Heart left ventricle (tissue), 16 donors: ENCODE data around the gene HERC6. TPM values are rescaled to one million over a fixed set of nuclear protein-coding genes. Genes with fewer than 3 reads are reported as not detected.

ENCODE experiments used
- ATAC-seq, 4 donors: fragments of 200-7000 bp; cut with Tn5 transposase; one replicate each; pipeline ENCODE4 v1.9.1; 2020 to 2022; ENCODE audit warnings: moderate library complexity in 4 of 4, mild to moderate bottlenecking in 3 of 4, moderate number of reproducible peaks in 1 of 4
- DNase-seq, 5 donors: peaks; one replicate each; pipeline ENCODE4 v3.0.0-alpha.2; 2020
- H3K27ac ChIP-seq, 12 donors: fragments of 200-600 bp; sonication (generic) in 4 of 12; one replicate each; pipeline versions ENCODE4 v1.5.0 to v1.8.0; 2016 to 2022; ENCODE audit warnings: mild to moderate bottlenecking in 2 of 12
- H3K27me3 ChIP-seq, 9 donors: fragments of 200-600 bp; sonication (generic) in 2 of 9; one replicate each; pipeline versions ENCODE4 v1.5.1 to v1.8.0; 2016 to 2022; ENCODE audit warnings: mild to moderate bottlenecking in 3 of 9
- H3K36me3 ChIP-seq, 9 donors: fragments of 200-600 bp; sonication (generic) in 2 of 9; one replicate each; pipeline versions ENCODE4 v1.5.0 to v1.8.0; 2018 to 2022; ENCODE audit warnings: mild to moderate bottlenecking in 2 of 9
- H3K4me1 ChIP-seq, 12 donors: fragments of 200-600 bp; sonication (generic) in 4 of 12; one replicate each; pipeline versions ENCODE4 v1.5.0 to v1.8.0; 2016 to 2022; ENCODE audit warnings: mild to moderate bottlenecking in 3 of 12
- H3K4me3 ChIP-seq, 12 donors: fragments of 200-600 bp; sonication (generic) in 4 of 12; one replicate each; pipeline versions ENCODE4 v1.5.0 to v1.8.0; 2017 to 2022; ENCODE audit warnings: mild to moderate bottlenecking in 9 of 12, moderate library complexity in 4 of 12
- H3K9me3 ChIP-seq, 12 donors: fragments of 200-600 bp; sonication (generic) in 4 of 12; one replicate each; pipeline versions ENCODE4 v1.5.0 to v1.8.0; 2016 to 2022; ENCODE audit warnings: mild to moderate bottlenecking in 1 of 12
- CTCF ChIP-seq, 12 donors: fragments of 200-600 bp; sonication (generic) in 4 of 12; IDR thresholded peaks; one replicate each; pipeline versions ENCODE4 v1.5.0 to v1.8.0; 2018 to 2022; ENCODE audit warnings: antibody characterized with exemption in 12 of 12, mild to moderate bottlenecking in 5 of 12
- POLR2A ChIP-seq, 2 donors: fragments of 450-650 bp; IDR thresholded peaks; one replicate each; pipeline ENCODE4 v1.6.1; 2017; ENCODE audit warnings: antibody characterized with exemption in 2 of 2, mild to moderate bottlenecking in 2 of 2, moderate library complexity in 2 of 2
- WGBS, 4 donors: extraction: QIAGEN DNeasy Blood & Tissue Kit in 2 of 4; methylation state at CpG; one replicate each; pipeline versions ENCODE4 v1.1.5 to v1.1.7; 2013 to 2018; 5-methylcytosine and 5-hydroxymethylcytosine counted together
- intact Hi-C, 10 donors: fragments of 100-400 bp; cut with DNase I; formaldehyde crosslinking; loops; one replicate each; pipeline versions ENCODE4 v1.11.1 to v1.14.2; 2022
- long read RNA-seq, 3 donors: library from polyadenylated mRNA; unstranded; transcript quantifications; one replicate each; pipeline ENCODE4 v2.0.0, GENCODE V29; 2020 to 2021
- polyA plus RNA-seq, 2 donors: library from polyadenylated mRNA; stranded (reverse); fragments of 200-250 nt; gene quantifications; one replicate each; pipeline ENCODE4 v1.2.3, GENCODE V29; 2013
- total RNA-seq, 9 donors: library from RNA; depleted of rRNA in 2 of 9; stranded (reverse); fragments of >200 nt in 2 of 9; fragmentation: NEBNext Ultra II Directional in 3 of 9; extraction: Animal tissue kit (Norgen Biotek cat#: 25700) in 3 of 9; gene quantifications; one replicate each; pipeline versions ENCODE4 v1.1.0 to v1.2.4, GENCODE V29; 2016 to 2023
- donor health status: ischemic (EF 13 %, LVEDD 7.1; RV severe dilation, severe dysfunction).
- donor health status: healthy with polysubstance abuse.
- donor health status: DM: no; HTN: yes; CAD: no.
- donor health status: DM: no; HTN: no; CAD: no.
- donor health status: ischemic (EF 25% LVEDD 6.9; RV normal size, moderate dysfunction).
- donor health status: ischemic (EF 25% LVEDD 5.7; RV mildly dilated, moderate dysfunction).
- donor health status: healthy.
- donor health status: DM: yes; HTN: yes; CAD: no.
- donor health status: ischemic (EF 35%, LVEDD 5.7; RV mildly dilated, moderate dysfunction).
- donor health status: nonischemic (EF 11% LVEDD 7.7; RV severe dilation, severe dysfunction).
- donor health status: DM: yes; HTN: yes; CAD: no.
- donor health status: PGD.
- donor health status: ischemic (EF 29% LVEDD 5.4; RV normal size, mild dysfunction).
- donor health status: nonischemic (EF 23%, LVEDD 6.1; RV moderate dilation, normal function).

The HERC6 gene
- 10 to 100 TPM in 7 of 9 donors, 1 to 10 TPM in 2; 6.1 to 22.0 (median 15.6) TPM for total RNA-seq
- 1 to 10 TPM; 2.3 to 4.4 TPM for polyA plus RNA-seq
- long read RNA-seq, donor 1, transcript HERC6-201 (23 exons, 3,779 nt) = major isoform, 16 of 22 reads
- long read RNA-seq, donor 1, partial matches to known transcripts = 1 of 22 reads
- long read RNA-seq, donor 1, other reads (novel, unspliced or antisense) = 5 of 22 reads
- long read RNA-seq, donor 2, transcript HERC6-201 (23 exons, 3,779 nt) = major isoform, 19 of 46 reads
- long read RNA-seq, donor 2, partial matches to known transcripts = 15 of 46 reads
- long read RNA-seq, donor 2, other reads (novel, unspliced or antisense) = 12 of 46 reads
- long read RNA-seq, donor 3, transcript HERC6-201 (23 exons, 3,779 nt) = major isoform, 6 of 10 reads
- long read RNA-seq, donor 3, partial matches to known transcripts = 1 of 10 reads
- long read RNA-seq, donor 3, other reads (novel, unspliced or antisense) = 2 of 10 reads

GRCh38 chr4:88378691-88379559, at the start of gene HERC6:
HERC6 (plus strand) TSS chr4:88378852; CDS start chr4:88378922, 70 bp downstream.
- DNase-seq (peak; percentile 81 to 89 (median 83)), ATAC-seq (peak; percentile 91 to 98 (median 97))
- Histone ChIP-seq H3K4me1 (peaks cover 0 to 17% (median 0%) of the 10 kb centered on the region in 12 donors), H3K27ac (peak within 1 kb of the TSS; percentile 91 to 100 (median 97)), H3K36me3 (peaks cover 0 to 11% (median 0%) of the 10 kb centered on the region in 9 donors), H3K4me3 (peak within 1 kb of the TSS; percentile 46 to 100 (median 90)), H3K27me3 (no peaks in the 10 kb centered on the region), H3K9me3 (no peaks in the 10 kb centered on the region)
- WGBS, 4 donors = 0 to 1% (median 0%) methylated on average over 31 to 62 of the region's 62 CpGs
- TF ChIP-seq POLR2A (IDR thresholded peaks at IDR 0.05) (no peak), CTCF (IDR thresholded peaks at IDR 0.05) (peak; percentile 53 to 89 (median 70))
- intact Hi-C loops = loop anchor here (2.0 to 10.0 kb wide), 10 partner anchors 78 to 157 kb away; partner anchors contain the start of genes PPM1K (in 9 of the 10) and HERC5 (in 6 of the 10)

- no peak for ATAC-seq
- 78 to 100% (median 96%) methylated on average over 1 of the region's 1 CpG for WGBS, 4 donors
- Histone ChIP-seq H3K36me3 (no peaks in the 10 kb centered on the region), H3K27ac (no peak overlapping the region), H3K4me3 (no peak overlapping the region), H3K9me3 (no peaks in the 10 kb centered on the region), H3K27me3 (no peaks in the 10 kb centered on the region), H3K4me1 (peaks cover 0 to 7% (median 0%) of the 10 kb centered on the region in 12 donors)
- no peak for TF ChIP-seq CTCF (IDR thresholded peaks at IDR 0.05)
- TF ChIP-seq POLR2A (IDR thresholded peaks at IDR 0.05) = no peak
- intact Hi-C loops = no loop called here
- no peak for DNase-seq
These were observed 44.8 kb upstream of the HERC6 start for GRCh38 chr4:88333741-88334405.

- H3K4me1 ChIP-seq = peaks cover 0 to 8% (median under 1%) of the 10 kb centered on the region in 12 donors
- 47 to 65% (median 54%) methylated on average over 11 of the region's 11 CpGs for whole genome bisulfite sequencing, 4 donors
- DNase-seq (peak in 1 of 5 donors; percentile 23), ATAC-seq (peak in 3 of 4 donors; percentile 19 to 76 (median 53))
- no peak overlapping the region for H3K27ac ChIP-seq
- no peak for TF ChIP-seq POLR2A (IDR thresholded peaks at IDR 0.05)
- TF ChIP-seq CTCF (IDR thresholded peaks at IDR 0.05) = no peak
- H3K9me3 ChIP-seq = no peaks in the 10 kb centered on the region
- H3K36me3 ChIP-seq = no peaks in the 10 kb centered on the region
- H3K4me3 ChIP-seq = no peak overlapping the region
- intact Hi-C loops = loop anchor here in 4 of 10 donors (5.0 kb wide), 1 partner anchor 38 kb away; no protein-coding TSS in a partner anchor
- no peaks in the 10 kb centered on the region for H3K27me3 ChIP-seq
These were observed 43.5 kb upstream of the HERC6 start for GRCh38 chr4:88335092-88335665.
